ENCODE results near the gene C1orf21.

DNA sequence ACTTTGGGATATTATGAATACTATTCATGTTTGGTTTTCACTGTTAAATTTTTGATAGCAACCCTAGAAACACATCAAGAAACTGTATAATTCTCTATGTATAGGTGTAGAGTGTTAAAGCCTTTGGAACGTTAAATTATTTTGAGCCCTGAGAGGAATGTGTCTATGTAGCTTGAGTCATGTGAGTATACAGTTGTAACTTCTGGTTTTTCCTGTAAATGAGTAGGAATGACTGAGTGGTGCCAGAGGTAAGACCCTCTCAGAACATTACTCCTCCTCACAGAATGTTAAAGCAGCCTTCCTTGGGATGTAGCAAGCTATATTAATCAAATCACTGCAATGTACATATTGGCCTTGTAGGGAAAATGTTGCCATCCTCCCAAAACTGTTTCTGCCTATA lies 69.0 kb downstream of the C1orf21 start:
- TF ChIP-seq, protein P1, sequence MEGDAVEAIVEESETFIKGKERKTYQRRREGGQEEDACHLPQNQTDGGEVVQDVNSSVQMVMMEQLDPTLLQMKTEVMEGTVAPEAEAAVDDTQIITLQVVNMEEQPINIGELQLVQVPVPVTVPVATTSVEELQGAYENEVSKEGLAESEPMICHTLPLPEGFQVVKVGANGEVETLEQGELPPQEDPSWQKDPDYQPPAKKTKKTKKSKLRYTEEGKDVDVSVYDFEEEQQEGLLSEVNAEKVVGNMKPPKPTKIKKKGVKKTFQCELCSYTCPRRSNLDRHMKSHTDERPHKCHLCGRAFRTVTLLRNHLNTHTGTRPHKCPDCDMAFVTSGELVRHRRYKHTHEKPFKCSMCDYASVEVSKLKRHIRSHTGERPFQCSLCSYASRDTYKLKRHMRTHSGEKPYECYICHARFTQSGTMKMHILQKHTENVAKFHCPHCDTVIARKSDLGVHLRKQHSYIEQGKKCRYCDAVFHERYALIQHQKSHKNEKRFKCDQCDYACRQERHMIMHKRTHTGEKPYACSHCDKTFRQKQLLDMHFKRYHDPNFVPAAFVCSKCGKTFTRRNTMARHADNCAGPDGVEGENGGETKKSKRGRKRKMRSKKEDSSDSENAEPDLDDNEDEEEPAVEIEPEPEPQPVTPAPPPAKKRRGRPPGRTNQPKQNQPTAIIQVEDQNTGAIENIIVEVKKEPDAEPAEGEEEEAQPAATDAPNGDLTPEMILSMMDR (conservative IDR thresholded peaks at IDR 0.05; ENCODE audit: low read depth, low read length), result no peak
- TF ChIP-seq RFX5 (IDR thresholded peaks at IDR 0.05; ENCODE audit: low read depth, low read length) (no peak), POLR2A (IDR thresholded peaks at IDR 0.05; ENCODE audit: low read depth, low read length) (no peak), RAD21 (IDR thresholded peaks at IDR 0.05; ENCODE audit: low read length) (no peak), CEBPB (IDR thresholded peaks at IDR 0.05; ENCODE audit: low read depth, low read length) (no peak), BHLHE40 (IDR thresholded peaks at IDR 0.05; ENCODE audit: low read depth, low read length) (no peak), SMC3 (IDR thresholded peaks at IDR 0.05; ENCODE audit: low read depth, low read length) (no peak), CHD1 (IDR thresholded peaks at IDR 0.05; ENCODE audit: low read depth, low read length) (no peak), MAZ (IDR thresholded peaks at IDR 0.05; ENCODE audit: borderline replicate concordance, low read depth, low read length) (no peak)
- TF ChIP-seq, protein P2, sequence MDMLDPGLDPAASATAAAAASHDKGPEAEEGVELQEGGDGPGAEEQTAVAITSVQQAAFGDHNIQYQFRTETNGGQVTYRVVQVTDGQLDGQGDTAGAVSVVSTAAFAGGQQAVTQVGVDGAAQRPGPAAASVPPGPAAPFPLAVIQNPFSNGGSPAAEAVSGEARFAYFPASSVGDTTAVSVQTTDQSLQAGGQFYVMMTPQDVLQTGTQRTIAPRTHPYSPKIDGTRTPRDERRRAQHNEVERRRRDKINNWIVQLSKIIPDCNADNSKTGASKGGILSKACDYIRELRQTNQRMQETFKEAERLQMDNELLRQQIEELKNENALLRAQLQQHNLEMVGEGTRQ (IDR thresholded peaks at IDR 0.05; ENCODE audit: low read depth, low read length), result no peak
